GM19397 (cell line): Measurements from ENCODE around the gene LILRB1.
"Not testable (repeated sequence)": the region's sequence is repeated elsewhere in the genome, so short reads cannot be mapped to it uniquely, and the experiment has no call there.

Experiments
- ATAC-seq: cut with Tn5 transposase; IDR thresholded peaks from one replicate; pipeline ENCODE4 v1.9.1; 2021; ENCODE audit warnings: mild to moderate bottlenecking, moderate library complexity; ENCODE audit not compliant: unreplicated experiment

Gene LILRB1

GRCh38 chr19:54660964-54661363 lies 30.7 kb downstream of the LILRB1 start:
- ATAC-seq, result no peak

GRCh38 chr19:54661846-54662481 lies 31.7 kb downstream of the LILRB1 start:
- no peak for ATAC-seq

GRCh38 chr19:54662730-54663129 lies 32.4 kb downstream of the LILRB1 start, which contains the start of gene LILRB4:
LILRB4 (plus strand) TSS chr19:54662985; CDS start chr19:54663034, 49 bp downstream.
- ATAC-seq, result no peak

- no peak for ATAC-seq
These were observed 35.2 kb downstream of the LILRB1 start for GRCh38 chr19:54665530-54665929.

- ATAC-seq, result no peak
These were observed 36.9 kb downstream of the LILRB1 start for GRCh38 chr19:54667217-54667616.

- ATAC-seq, result no peak
These were observed 38.1 kb downstream of the LILRB1 start for GRCh38 chr19:54668353-54668752.

GRCh38 chr19:54670576-54671357 lies 40.5 kb downstream of the LILRB1 start:
- no peak for ATAC-seq

- no peak for ATAC-seq
These were observed 42.9 kb downstream of the LILRB1 start for GRCh38 chr19:54673222-54673621.

GRCh38 chr19:54674021-54674617 lies 43.8 kb downstream of the LILRB1 start:
- ATAC-seq, result no peak

- not testable (repeated sequence) for ATAC-seq
These were observed 46.0 kb downstream of the LILRB1 start for GRCh38 chr19:54676210-54676834.

- no peak for ATAC-seq
These were observed 46.9 kb downstream of the LILRB1 start for GRCh38 chr19:54677217-54677616.

GRCh38 chr19:54681596-54681995 lies 51.3 kb downstream of the LILRB1 start:
- not testable (repeated sequence) for ATAC-seq

- no peak for ATAC-seq
These were observed 52.1 kb downstream of the LILRB1 start for GRCh38 chr19:54682306-54682856.

- ATAC-seq, result no peak
These were observed 54.2 kb downstream of the LILRB1 start for GRCh38 chr19:54684527-54684926.
